T-helper 1 cell treated with Interleukin-12 subunit alpha and Interleukin-12 subunit beta and Interleukin-4 antibody, amounts not matched to agents 30 μg/mL and 1 μg/mL, for 36 hours (primary cell): ENCODE measurements around the gene CEACAM20.
"Not testable (repeated sequence)": the region's sequence is repeated elsewhere in the genome, so short reads cannot be mapped to it uniquely, and the experiment has no call there.

ENCODE experiments used
- H3K27ac Mint-ChIP-seq: one replicate; pipeline ENCODE4 v1.8.0; 2021; ENCODE audit warnings: mild to moderate bottlenecking, mixed read lengths
- H3K27me3 Mint-ChIP-seq: one replicate; pipeline ENCODE4 v1.8.0; 2021; ENCODE audit warnings: low read depth, mixed read lengths
- H3K36me3 Mint-ChIP-seq: one replicate; pipeline ENCODE4 v1.8.0; 2021; ENCODE audit warnings: low read depth, mixed read lengths
- H3K4me1 Mint-ChIP-seq: one replicate; pipeline ENCODE4 v1.8.0; 2021; ENCODE audit warnings: low read depth, mixed read lengths
- H3K4me3 Mint-ChIP-seq: one replicate; pipeline ENCODE4 v1.8.0; 2021; ENCODE audit warnings: mild to moderate bottlenecking, moderate library complexity, mixed read lengths
- H3K9me3 Mint-ChIP-seq: one replicate; pipeline ENCODE4 v1.8.0; 2021; ENCODE audit warnings: mixed read lengths

Gene CEACAM20

GRCh38 chr19:44557933-44558332 lies 28.5 kb upstream of the CEACAM20 start:
- Mint-ChIP-seq H3K4me3 (no peak overlapping the region), H3K9me3 (peaks cover 15% of the 10 kb centered on the region), H3K27ac (no peak overlapping the region), H3K36me3 (no peaks in the 10 kb centered on the region), H3K27me3 (no peaks in the 10 kb centered on the region), H3K4me1 (no peaks in the 10 kb centered on the region)

DNA sequence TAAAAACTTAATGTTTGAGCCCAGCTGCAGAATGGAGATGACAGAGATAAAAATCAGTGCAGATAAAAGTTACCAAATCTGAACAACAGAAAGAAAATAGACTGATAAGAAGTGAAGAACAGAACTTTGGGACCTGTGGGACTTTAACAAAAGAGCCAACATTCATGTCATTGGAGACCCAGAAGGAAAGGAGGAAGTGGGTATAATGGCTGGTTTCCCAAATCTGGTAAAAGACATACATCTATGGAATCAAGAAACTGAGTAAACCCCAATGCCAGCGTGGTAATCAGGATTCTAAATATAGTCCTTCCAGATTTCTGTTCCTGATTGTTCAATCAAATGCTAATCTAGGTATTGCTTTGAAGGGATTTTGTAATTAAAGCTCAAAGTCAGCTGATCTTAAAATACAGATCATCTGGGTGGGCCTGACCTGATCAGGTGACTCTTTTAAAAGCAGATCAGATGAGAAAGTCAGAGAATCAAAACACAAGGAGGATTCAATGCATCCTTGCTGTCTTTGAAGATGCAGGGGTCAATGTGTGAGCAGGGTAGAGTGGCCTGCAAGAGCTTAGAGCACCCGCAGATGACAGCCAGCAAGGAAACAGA lies 25.3 kb upstream of the CEACAM20 start:
- no peaks in the 10 kb centered on the region for H3K36me3 Mint-ChIP-seq
- peaks cover 31% of the 10 kb centered on the region for H3K9me3 Mint-ChIP-seq
- no peaks in the 10 kb centered on the region for H3K4me1 Mint-ChIP-seq
- H3K27me3 Mint-ChIP-seq, result no peaks in the 10 kb centered on the region
- no peak overlapping the region for H3K27ac Mint-ChIP-seq
- H3K4me3 Mint-ChIP-seq, result no peak overlapping the region

- H3K27me3 Mint-ChIP-seq, result no peaks in the 10 kb centered on the region
- no peak overlapping the region for H3K27ac Mint-ChIP-seq
- H3K36me3 Mint-ChIP-seq, result no peaks in the 10 kb centered on the region
- H3K4me3 Mint-ChIP-seq, result no peak overlapping the region
- H3K9me3 Mint-ChIP-seq, result peaks cover 35% of the 10 kb centered on the region
- H3K4me1 Mint-ChIP-seq, result no peaks in the 10 kb centered on the region
Measured at GRCh38 chr19:44553478-44554171, 24.1 kb upstream of the CEACAM20 start.

DNA sequence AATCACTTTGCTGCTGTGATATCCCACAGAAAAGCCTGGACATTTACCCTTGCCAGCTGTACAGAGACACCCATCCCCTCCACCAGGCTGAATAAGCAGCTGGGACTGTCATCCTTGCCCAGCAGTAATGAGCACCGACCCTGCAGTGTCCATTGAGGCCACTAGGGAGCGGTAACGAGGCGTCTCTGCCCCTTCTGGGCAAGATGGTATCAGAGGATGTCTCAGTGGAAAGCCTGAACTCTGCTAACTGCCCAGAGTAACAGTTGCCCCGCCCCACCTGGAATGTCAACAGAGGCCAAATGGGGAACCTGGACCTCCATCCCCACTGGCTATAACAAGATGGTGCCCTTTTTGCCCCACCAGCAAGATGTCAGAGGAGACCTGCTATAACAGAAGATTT lies 22.8 kb upstream of the CEACAM20 start:
- no peaks in the 10 kb centered on the region for H3K36me3 Mint-ChIP-seq
- H3K4me1 Mint-ChIP-seq, result no peaks in the 10 kb centered on the region
- no peak overlapping the region for H3K27ac Mint-ChIP-seq
- peaks cover 43% of the 10 kb centered on the region for H3K9me3 Mint-ChIP-seq
- no peak overlapping the region for H3K4me3 Mint-ChIP-seq
- H3K27me3 Mint-ChIP-seq, result no peaks in the 10 kb centered on the region

DNA sequence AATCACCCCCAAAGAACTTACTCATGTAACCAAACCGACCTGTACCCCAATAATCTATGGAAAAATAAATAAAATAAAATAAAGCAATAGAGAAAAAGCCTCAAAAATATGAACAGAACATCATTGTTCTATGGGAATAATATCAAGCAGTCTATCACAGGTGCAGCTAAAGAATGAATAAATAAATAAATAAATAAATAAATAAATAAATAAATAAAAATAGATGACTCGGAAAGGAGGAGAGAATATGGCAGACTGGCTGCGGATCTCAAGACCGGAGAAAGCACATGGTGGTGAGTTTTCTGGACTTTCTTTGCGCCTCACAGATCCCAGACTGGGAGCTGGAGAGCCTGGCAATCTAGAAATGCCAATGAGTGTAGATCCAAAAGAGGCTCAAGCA lies 22.4 kb upstream of the CEACAM20 start:
- Mint-ChIP-seq H3K27ac (no peak overlapping the region), H3K4me1 (no peaks in the 10 kb centered on the region), H3K36me3 (no peaks in the 10 kb centered on the region), H3K27me3 (no peaks in the 10 kb centered on the region), H3K4me3 (no peak overlapping the region), H3K9me3 (peaks cover 46% of the 10 kb centered on the region)

DNA sequence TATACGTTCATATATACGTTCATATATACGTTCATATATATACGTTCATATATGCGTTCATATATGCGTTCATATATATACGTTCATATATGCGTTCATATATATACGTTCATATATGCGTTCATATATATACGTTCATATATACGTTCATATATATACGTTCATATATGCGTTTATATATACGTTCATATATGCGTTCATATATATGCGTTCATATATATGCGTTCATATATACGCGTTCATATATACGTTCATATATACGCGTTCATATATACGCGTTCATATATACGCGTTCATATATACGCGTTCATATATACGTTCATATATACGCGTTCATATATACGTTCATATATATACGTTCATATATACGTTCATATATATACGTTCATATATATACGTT lies 21.5 kb upstream of the CEACAM20 start:
- H3K36me3 Mint-ChIP-seq, H3K27me3 Mint-ChIP-seq, H3K4me1 Mint-ChIP-seq, H3K27ac Mint-ChIP-seq, H3K4me3 Mint-ChIP-seq: not testable (repeated sequence)
- peaks cover 39% of the 10 kb centered on the region for H3K9me3 Mint-ChIP-seq

- H3K27me3 Mint-ChIP-seq, result no peaks in the 10 kb centered on the region
Measured at GRCh38 chr19:44549507-44549906, 20.0 kb upstream of the CEACAM20 start.

DNA sequence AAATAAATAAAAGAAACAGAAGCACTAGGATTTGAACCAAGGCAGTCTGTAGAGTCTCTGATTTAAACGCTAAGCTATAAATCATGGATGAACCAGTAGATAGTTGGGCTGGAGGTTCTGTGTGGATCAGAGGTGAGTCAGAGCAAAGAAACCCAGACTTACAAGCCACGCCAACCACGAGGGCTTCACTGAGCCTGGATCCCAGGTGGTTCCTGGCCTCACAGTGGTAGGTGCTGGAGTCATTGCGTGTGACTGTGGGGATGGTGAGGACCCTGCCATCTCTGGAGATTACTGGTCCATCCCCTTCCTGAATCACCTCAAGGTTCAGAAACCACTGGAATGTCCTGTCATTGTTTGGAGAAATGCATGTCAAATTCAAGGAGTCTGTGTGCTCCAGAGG lies 19.3 kb upstream of the CEACAM20 start:
- Mint-ChIP-seq H3K27me3 (no peaks in the 10 kb centered on the region), H3K36me3 (no peaks in the 10 kb centered on the region), H3K9me3 (peaks cover 50% of the 10 kb centered on the region), H3K4me3 (no peak overlapping the region), H3K27ac (no peak overlapping the region), H3K4me1 (no peaks in the 10 kb centered on the region)

More at GRCh38 chr19:44549507-44549906, 20.0 kb upstream of the CEACAM20 start:
- H3K4me1 Mint-ChIP-seq, result no peaks in the 10 kb centered on the region
- no peaks in the 10 kb centered on the region for H3K36me3 Mint-ChIP-seq
- peaks cover 43% of the 10 kb centered on the region for H3K9me3 Mint-ChIP-seq
- no peak overlapping the region for H3K27ac Mint-ChIP-seq
- H3K4me3 Mint-ChIP-seq, result no peak overlapping the region

GRCh38 chr19:44544031-44544430 lies 14.6 kb upstream of the CEACAM20 start:
- Mint-ChIP-seq H3K27ac (no peak overlapping the region), H3K9me3 (peaks cover 60% of the 10 kb centered on the region), H3K4me1 (no peaks in the 10 kb centered on the region), H3K27me3 (no peaks in the 10 kb centered on the region), H3K36me3 (no peaks in the 10 kb centered on the region), H3K4me3 (no peak overlapping the region)

DNA sequence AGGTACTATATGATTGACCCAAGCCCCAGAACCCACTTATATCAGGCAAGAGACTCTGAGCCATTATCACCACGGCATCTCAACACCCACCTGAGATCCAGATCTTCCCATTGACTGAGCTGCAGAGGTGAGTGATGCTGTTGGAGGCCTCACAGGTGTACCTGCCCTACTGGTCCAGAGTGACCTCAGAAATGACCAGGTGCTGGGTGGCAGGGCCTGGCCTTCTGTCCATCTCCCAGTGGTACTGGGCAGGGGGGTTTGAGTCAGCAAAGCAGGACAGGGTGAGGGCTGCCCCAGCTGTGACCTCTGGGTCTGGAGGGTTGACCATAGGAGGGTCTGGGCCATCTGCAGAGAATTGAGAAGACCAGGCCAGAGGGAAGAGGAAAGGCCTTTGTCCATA lies 13.2 kb upstream of the CEACAM20 start:
- peaks cover 58% of the 10 kb centered on the region for H3K9me3 Mint-ChIP-seq
- H3K27me3 Mint-ChIP-seq, result no peaks in the 10 kb centered on the region
- H3K4me1 Mint-ChIP-seq, result no peaks in the 10 kb centered on the region
- H3K27ac Mint-ChIP-seq, result no peak overlapping the region
- H3K36me3 Mint-ChIP-seq, result no peaks in the 10 kb centered on the region
- no peak overlapping the region for H3K4me3 Mint-ChIP-seq

- no peaks in the 10 kb centered on the region for H3K4me1 Mint-ChIP-seq
- peaks cover 60% of the 10 kb centered on the region for H3K9me3 Mint-ChIP-seq
- no peaks in the 10 kb centered on the region for H3K27me3 Mint-ChIP-seq
- H3K4me3 Mint-ChIP-seq, result no peak overlapping the region
- no peaks in the 10 kb centered on the region for H3K36me3 Mint-ChIP-seq
- no peak overlapping the region for H3K27ac Mint-ChIP-seq
Measured at GRCh38 chr19:44540736-44541135, 11.3 kb upstream of the CEACAM20 start.

- H3K9me3 Mint-ChIP-seq, result peaks cover 66% of the 10 kb centered on the region
- no peak overlapping the region for H3K27ac Mint-ChIP-seq
- no peaks in the 10 kb centered on the region for H3K36me3 Mint-ChIP-seq
- no peaks in the 10 kb centered on the region for H3K4me1 Mint-ChIP-seq
- no peaks in the 10 kb centered on the region for H3K27me3 Mint-ChIP-seq
- no peak overlapping the region for H3K4me3 Mint-ChIP-seq
Measured at GRCh38 chr19:44539991-44540390, 10.5 kb upstream of the CEACAM20 start.

DNA sequence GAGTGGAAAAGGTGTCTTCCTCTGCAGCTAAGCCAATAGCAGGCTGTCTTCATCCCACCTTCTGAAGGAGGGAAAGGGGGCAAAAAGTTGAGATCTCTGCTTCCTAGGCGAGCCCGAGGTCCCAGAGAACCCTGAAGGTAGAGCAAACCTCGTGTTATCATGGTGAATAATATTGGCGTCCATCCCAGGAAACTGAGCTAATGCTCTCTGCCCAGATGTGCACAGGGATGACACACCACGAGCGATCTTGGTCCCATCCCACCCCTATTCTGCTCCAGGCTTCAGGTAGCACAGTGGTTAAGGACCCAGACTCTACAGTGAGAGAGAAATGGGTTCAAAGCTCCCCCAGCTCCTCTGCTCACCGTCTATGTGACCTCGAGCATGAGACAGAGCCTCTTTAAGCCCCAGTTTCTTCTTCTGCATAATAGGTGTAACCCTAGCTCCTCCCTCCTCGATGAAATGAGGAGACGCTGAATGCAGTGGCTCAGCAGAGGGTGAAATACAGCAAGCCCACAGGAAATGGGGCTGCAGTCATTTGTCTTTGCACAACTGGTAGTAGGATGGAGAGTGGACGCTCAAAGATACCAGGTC lies 9.9 kb upstream of the CEACAM20 start:
- Mint-ChIP-seq H3K4me3 (no peak overlapping the region), H3K9me3 (peaks cover 62% of the 10 kb centered on the region), H3K4me1 (no peaks in the 10 kb centered on the region), H3K36me3 (no peaks in the 10 kb centered on the region), H3K27ac (no peak overlapping the region), H3K27me3 (no peaks in the 10 kb centered on the region)

- not testable (repeated sequence) for H3K4me3 Mint-ChIP-seq, H3K4me1 Mint-ChIP-seq, H3K27ac Mint-ChIP-seq, H3K36me3 Mint-ChIP-seq, H3K27me3 Mint-ChIP-seq
- peaks cover 48% of the 10 kb centered on the region for H3K9me3 Mint-ChIP-seq
Measured at GRCh38 chr19:44535361-44535760, 5.9 kb upstream of the CEACAM20 start.

GRCh38 chr19:44532819-44533218 lies 3.3 kb upstream of the CEACAM20 start:
- H3K4me1 Mint-ChIP-seq, result no peaks in the 10 kb centered on the region
- peaks cover 52% of the 10 kb centered on the region for H3K9me3 Mint-ChIP-seq
- no peaks in the 10 kb centered on the region for H3K27me3 Mint-ChIP-seq
- H3K36me3 Mint-ChIP-seq, result peaks cover 3% of the 10 kb centered on the region
- no peak overlapping the region for H3K27ac Mint-ChIP-seq
- H3K4me3 Mint-ChIP-seq, result no peak overlapping the region
